HEK293 (cell line): Measurements from ENCODE around the gene IRF7.

Experiments used
- TCF7L2 ChIP-seq: IDR thresholded peaks from 2 replicates; pipeline ENCODE4 v1.6.1; 2011; ENCODE audit warnings: low read depth, mild to moderate bottlenecking, inconsistent platforms, low read length, moderate library complexity, borderline replicate concordance
- ZBTB26 ChIP-seq: fragments of 450-650 bp; formaldehyde crosslinking; optimal IDR thresholded peaks from 2 replicates; pipeline ENCODE3; 2016; ENCODE audit warnings: missing biosample characterization, mild to moderate bottlenecking, missing genetic modification characterization
- ZNF626 ChIP-seq: fragments of 450-650 bp; sonication (Bioruptor Pico); formaldehyde crosslinking; IDR thresholded peaks from 2 replicates; pipeline ENCODE4 v1.5.1; 2018; ENCODE audit warnings: missing biosample characterization, missing genetic modification characterization, inconsistent platforms
- TF ChIP-seq, protein P1 (sequence below): fragments of 450-650 bp; formaldehyde crosslinking; IDR thresholded peaks from 2 replicates; pipeline ENCODE4 v1.5.1; 2016; ENCODE audit warnings: missing biosample characterization, missing genetic modification characterization, borderline replicate concordance

- TF ChIP-seq ZNF626 (tag by site-specific recombination) (no peak), ZBTB26 (tag by site-specific recombination) (no peak), TCF7L2 (no peak)
- TF ChIP-seq, protein P1, sequence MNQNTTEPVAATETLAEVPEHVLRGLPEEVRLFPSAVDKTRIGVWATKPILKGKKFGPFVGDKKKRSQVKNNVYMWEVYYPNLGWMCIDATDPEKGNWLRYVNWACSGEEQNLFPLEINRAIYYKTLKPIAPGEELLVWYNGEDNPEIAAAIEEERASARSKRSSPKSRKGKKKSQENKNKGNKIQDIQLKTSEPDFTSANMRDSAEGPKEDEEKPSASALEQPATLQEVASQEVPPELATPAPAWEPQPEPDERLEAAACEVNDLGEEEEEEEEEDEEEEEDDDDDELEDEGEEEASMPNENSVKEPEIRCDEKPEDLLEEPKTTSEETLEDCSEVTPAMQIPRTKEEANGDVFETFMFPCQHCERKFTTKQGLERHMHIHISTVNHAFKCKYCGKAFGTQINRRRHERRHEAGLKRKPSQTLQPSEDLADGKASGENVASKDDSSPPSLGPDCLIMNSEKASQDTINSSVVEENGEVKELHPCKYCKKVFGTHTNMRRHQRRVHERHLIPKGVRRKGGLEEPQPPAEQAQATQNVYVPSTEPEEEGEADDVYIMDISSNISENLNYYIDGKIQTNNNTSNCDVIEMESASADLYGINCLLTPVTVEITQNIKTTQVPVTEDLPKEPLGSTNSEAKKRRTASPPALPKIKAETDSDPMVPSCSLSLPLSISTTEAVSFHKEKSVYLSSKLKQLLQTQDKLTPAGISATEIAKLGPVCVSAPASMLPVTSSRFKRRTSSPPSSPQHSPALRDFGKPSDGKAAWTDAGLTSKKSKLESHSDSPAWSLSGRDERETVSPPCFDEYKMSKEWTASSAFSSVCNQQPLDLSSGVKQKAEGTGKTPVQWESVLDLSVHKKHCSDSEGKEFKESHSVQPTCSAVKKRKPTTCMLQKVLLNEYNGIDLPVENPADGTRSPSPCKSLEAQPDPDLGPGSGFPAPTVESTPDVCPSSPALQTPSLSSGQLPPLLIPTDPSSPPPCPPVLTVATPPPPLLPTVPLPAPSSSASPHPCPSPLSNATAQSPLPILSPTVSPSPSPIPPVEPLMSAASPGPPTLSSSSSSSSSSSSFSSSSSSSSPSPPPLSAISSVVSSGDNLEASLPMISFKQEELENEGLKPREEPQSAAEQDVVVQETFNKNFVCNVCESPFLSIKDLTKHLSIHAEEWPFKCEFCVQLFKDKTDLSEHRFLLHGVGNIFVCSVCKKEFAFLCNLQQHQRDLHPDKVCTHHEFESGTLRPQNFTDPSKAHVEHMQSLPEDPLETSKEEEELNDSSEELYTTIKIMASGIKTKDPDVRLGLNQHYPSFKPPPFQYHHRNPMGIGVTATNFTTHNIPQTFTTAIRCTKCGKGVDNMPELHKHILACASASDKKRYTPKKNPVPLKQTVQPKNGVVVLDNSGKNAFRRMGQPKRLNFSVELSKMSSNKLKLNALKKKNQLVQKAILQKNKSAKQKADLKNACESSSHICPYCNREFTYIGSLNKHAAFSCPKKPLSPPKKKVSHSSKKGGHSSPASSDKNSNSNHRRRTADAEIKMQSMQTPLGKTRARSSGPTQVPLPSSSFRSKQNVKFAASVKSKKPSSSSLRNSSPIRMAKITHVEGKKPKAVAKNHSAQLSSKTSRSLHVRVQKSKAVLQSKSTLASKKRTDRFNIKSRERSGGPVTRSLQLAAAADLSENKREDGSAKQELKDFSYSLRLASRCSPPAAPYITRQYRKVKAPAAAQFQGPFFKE (tag by site-specific recombination) = no peak
These were observed 48.6 kb downstream of the IRF7 start for GRCh38 chr11:567011-567628.
